Motor neuron (in vitro differentiated cells): ENCODE data around the gene LMF1. TPM values are rescaled to one million over a fixed set of nuclear protein-coding genes. Genes with fewer than 3 reads are reported as not detected.

Experiments
- ATAC-seq, 8 experiments: fragments of 200-7000 bp; cut with Tn5 transposase; replicated peaks in 6 of 8; 2 replicates each; pipeline ENCODE4 v1.8.0; 2021; ENCODE audit warnings: mild to moderate bottlenecking in 8 of 8, moderate library complexity in 8 of 8
- H3K27ac ChIP-seq, 2 donors: fragments of 250-450 bp; sonication (Bioruptor Pico); 2 replicates each; pipeline ENCODE4 v1.9.0; 2021; ENCODE audit warnings: antibody characterized with exemption in 2 of 2, mild to moderate bottlenecking in 2 of 2, moderate library complexity in 1 of 2
- H3K4me1 ChIP-seq, 2 donors: fragments of 250-450 bp; sonication (Bioruptor Pico); replicated peaks in 1 of 2; 2 replicates each; pipeline ENCODE4 v1.6.1; 2021; ENCODE audit warnings: antibody characterized with exemption in 2 of 2, mild to moderate bottlenecking in 2 of 2, moderate library complexity in 1 of 2
- H3K4me3 ChIP-seq, 5 donors: fragments of 250-450 bp; sonication (Bioruptor Pico); 2 replicates each; pipeline ENCODE4 v1.9.0; 2021; ENCODE audit warnings: antibody characterized with exemption in 5 of 5, mild to moderate bottlenecking in 5 of 5, moderate library complexity in 4 of 5
- WGBS, 10 experiments: fragments of 450-650 bp; shearing (Covaris generic); methylation state at CpG; one replicate each; pipeline ENCODE4 v1.0.0; 2022; 5-methylcytosine and 5-hydroxymethylcytosine counted together
- in situ Hi-C, 9 experiments: fragments of 400-800 bp; cut with MboI; loops; one replicate each; pipeline ENCODE4 v1.15.0; 2021; ENCODE audit warnings: low sequenced_read_pairs in 9 of 9, low pct_unique_long_range_greater_than_20kb in 2 of 9; ENCODE audit not compliant: unreplicated experiment in 9 of 9
- total RNA-seq, 8 experiments: library from RNA; unstranded; fragments of 300-600 nt; gene quantifications; 2 replicates each; pipeline versions ENCODE4 v1.2.3 to v1.2.4, GENCODE V29; 2022

The LMF1 gene
- total RNA-seq, 8 experiments from 2014 or later, result 5.1 to 20.0 (median 9.2) TPM

- no peak overlapping the region for H3K4me3 ChIP-seq
- in situ Hi-C loops, result no loop called here
- no peak for ATAC-seq
- WGBS, 10 experiments, result 15 to 100% (median 80%) methylated on average over 1 to 5 of the region's 44 CpGs; no CpG with 5 or more reads in 5 of the 10 experiments
- H3K4me1 ChIP-seq, result peaks cover 45 to 46% of the 10 kb centered on the region in 2 donors
- H3K27ac ChIP-seq, result no peak overlapping the region
Measured at GRCh38 chr16:986925-987582, 16.3 kb upstream of the LMF1 start.

GRCh38 chr16:986411-986810 lies 15.6 kb upstream of the LMF1 start:
- no peak for ATAC-seq
- H3K4me1 ChIP-seq, result peaks cover 38 to 40% of the 10 kb centered on the region in 2 donors
- in situ Hi-C loops, result no loop called here
- no peak overlapping the region for H3K27ac ChIP-seq
- WGBS, 10 experiments, result 58 to 100% (median 90%) methylated on average over 2 to 5 of the region's 8 CpGs; no CpG with 5 or more reads in 3 of the 10 experiments
- H3K4me3 ChIP-seq, result no peak overlapping the region

GRCh38 chr16:985646-986400 lies 15.0 kb upstream of the LMF1 start:
- ATAC-seq, result no peak
- in situ Hi-C loops, result no loop called here

GRCh38 chr16:984736-985636 lies 14.2 kb upstream of the LMF1 start:
- no peak for ATAC-seq
- Histone ChIP-seq H3K27ac (no peak overlapping the region), H3K4me1 (peaks cover 29 to 32% of the 10 kb centered on the region in 2 donors), H3K4me3 (no peak overlapping the region)
- in situ Hi-C loops, result no loop called here
- WGBS, 10 experiments, result 93% methylated on average over 3 of the region's 78 CpGs; no CpG with 5 or more reads in 9 of the 10 experiments

More at GRCh38 chr16:985646-986400, 15.0 kb upstream of the LMF1 start:
- H3K4me1 ChIP-seq, result peaks cover 32 to 34% of the 10 kb centered on the region in 2 donors
- WGBS, 10 experiments, result 79 to 100% (median 88%) methylated on average over 3 to 22 of the region's 32 CpGs; no CpG with 5 or more reads in 1 of the 10 experiments
- no peak overlapping the region for H3K27ac ChIP-seq
- H3K4me3 ChIP-seq, result no peak overlapping the region

GRCh38 chr16:984121-984694 lies 13.4 kb upstream of the LMF1 start:
- WGBS, 10 experiments, result 52 to 91% (median 90%) methylated on average over 2 to 5 of the region's 22 CpGs; no CpG with 5 or more reads in 7 of the 10 experiments

GRCh38 chr16:983044-984030 lies 12.6 kb upstream of the LMF1 start:
- peak in 5 of 8 experiments; percentile 3 to 20 (median 10) for ATAC-seq

More at GRCh38 chr16:984121-984694, 13.4 kb upstream of the LMF1 start:
- Histone ChIP-seq H3K27ac (no peak overlapping the region), H3K4me3 (peak overlapping the region in 2 of 5 donors; percentile 46 to 78), H3K4me1 (peaks cover 29 to 32% of the 10 kb centered on the region in 2 donors)
- in situ Hi-C loops, result no loop called here
- no peak for ATAC-seq

GRCh38 chr16:982145-983043 lies 11.6 kb upstream of the LMF1 start:
- peak overlapping the region; percentile 44 to 78 (median 51) for H3K4me3 ChIP-seq
- WGBS, 10 experiments, result 0 to 23% (median 10%) methylated on average over 6 to 14 of the region's 76 CpGs; no CpG with 5 or more reads in 6 of the 10 experiments
- peaks cover 37% of the 10 kb centered on the region in 2 donors for H3K4me1 ChIP-seq
- ATAC-seq, result peak in 1 of 8 experiments; percentile 2
- H3K27ac ChIP-seq, result peak overlapping the region in 1 of 2 donors; percentile 42
- in situ Hi-C loops, result no loop called here

More at GRCh38 chr16:983044-984030, 12.6 kb upstream of the LMF1 start:
- 20 to 78% (median 29%) methylated on average over 2 to 7 of the region's 59 CpGs; no CpG with 5 or more reads in 7 of the 10 experiments for WGBS, 10 experiments
- H3K27ac ChIP-seq, result peak overlapping the region in 1 of 2 donors; percentile 43
- in situ Hi-C loops, result no loop called here
- peak overlapping the region; percentile 44 to 78 (median 51) for H3K4me3 ChIP-seq
- H3K4me1 ChIP-seq, result peaks cover 32 to 33% of the 10 kb centered on the region in 2 donors

- ATAC-seq, result peak in 6 of 8 experiments; percentile 0 to 12 (median 8)
- Histone ChIP-seq H3K4me1 (peaks cover 44% of the 10 kb centered on the region in 2 donors), H3K27ac (peak within 1 kb of the TSS; percentile 37 to 84), H3K4me3 (peak within 1 kb of the TSS; percentile 44 to 78 (median 51))
- WGBS, 10 experiments, result no CpG with 5 or more reads among the region's 80 CpGs
- in situ Hi-C loops, result no loop called here
Measured at GRCh38 chr16:981695-982144, 10.9 kb upstream of the LMF1 start, which contains the start of gene SOX8. Gene SOX8, plus strand, starts transcription at chr16:981770. Its CDS starts 153 bp downstream, at chr16:981923.

GRCh38 chr16:980595-980854 lies 9.7 kb upstream of the LMF1 start:
- no peak for ATAC-seq
- H3K4me3 ChIP-seq, result peak overlapping the region; percentile 44 to 78 (median 51)
- WGBS, 10 experiments, result no CpG with 5 or more reads among the region's 31 CpGs
- in situ Hi-C loops, result no loop called here
- H3K27ac ChIP-seq, result peak overlapping the region; percentile 37 to 84
- peaks cover 52% of the 10 kb centered on the region in 2 donors for H3K4me1 ChIP-seq

- 80 to 100% methylated on average over 3 to 5 of the region's 63 CpGs; no CpG with 5 or more reads in 8 of the 10 experiments for WGBS, 10 experiments
- in situ Hi-C loops, result no loop called here
- Histone ChIP-seq H3K4me3 (peak overlapping the region; percentile 44 to 78 (median 51)), H3K4me1 (peaks cover 52% of the 10 kb centered on the region in 2 donors), H3K27ac (peak overlapping the region; percentile 37 to 84)
- ATAC-seq, result no peak
Measured at GRCh38 chr16:979859-980594, 9.2 kb upstream of the LMF1 start.
